Measurements from ENCODE around the gene UACA.
"Not testable (repeated sequence)": the region's sequence is repeated elsewhere in the genome, so short reads cannot be mapped to it uniquely, and the experiment has no call there.

Gene UACA

GRCh38 chr15:70707686-70708300 is 55.6 kb downstream of the UACA start:
- no peak for DNase-seq

- no peak for DNase-seq
These were observed 58.6 kb downstream of the UACA start for GRCh38 chr15:70704731-70705130.

GRCh38 chr15:70704166-70704565 is 59.2 kb downstream of the UACA start:
- no peak for DNase-seq

GRCh38 chr15:70703096-70703878 is 60.1 kb downstream of the UACA start:
- no peak for DNase-seq

GRCh38 chr15:70702584-70702983 is 60.8 kb downstream of the UACA start:
- no peak for DNase-seq

- no peak for DNase-seq
These were observed 61.3 kb downstream of the UACA start for GRCh38 chr15:70701891-70702568.

GRCh38 chr15:70701171-70701570 is 62.2 kb downstream of the UACA start:
- no peak for DNase-seq

GRCh38 chr15:70699890-70700289 is 63.5 kb downstream of the UACA start:
- no peak for DNase-seq

GRCh38 chr15:70698836-70699390 is 64.4 kb downstream of the UACA start:
- DNase-seq, result no peak

GRCh38 chr15:70698426-70698825 is 64.9 kb downstream of the UACA start:
- DNase-seq, result no peak

GRCh38 chr15:70690491-70691276 is 72.7 kb downstream of the UACA start:
- DNase-seq, result no peak

GRCh38 chr15:70690021-70690420 is 73.3 kb downstream of the UACA start:
- DNase-seq, result no peak

- no peak for DNase-seq
These were observed 75.9 kb downstream of the UACA start for GRCh38 chr15:70687482-70687881.

GRCh38 chr15:70680817-70681216 is 82.5 kb downstream of the UACA start:
- no peak for DNase-seq

- DNase-seq, result no peak
These were observed 83.5 kb downstream of the UACA start for GRCh38 chr15:70679919-70680231.

GRCh38 chr15:70672081-70672480 is 91.3 kb downstream of the UACA start:
- no peak for DNase-seq

GRCh38 chr15:70670680-70671079 is 92.7 kb downstream of the UACA start:
- DNase-seq, result no peak

- no peak for DNase-seq
These were observed 93.2 kb downstream of the UACA start for GRCh38 chr15:70669966-70670658.

- no peak for DNase-seq
These were observed 94.3 kb downstream of the UACA start for GRCh38 chr15:70669006-70669602.

- DNase-seq, result no peak
These were observed 97.8 kb downstream of the UACA start for GRCh38 chr15:70665599-70665998.

- no peak for DNase-seq
These were observed 98.9 kb downstream of the UACA start for GRCh38 chr15:70664494-70664893.

- DNase-seq, result not testable (repeated sequence)
These were observed 100.3 kb downstream of the UACA start for GRCh38 chr15:70663069-70663468.

Measured in activated CD4-positive, CD25-positive, alpha-beta regulatory T cell (primary cell).